Activated CD4-positive, alpha-beta T cell treated with anti-CD3 and anti-CD28 coated beads, Interleukin-2, amount 50 U/mL, for 1 hour (primary cell): ENCODE data around the gene PRUNE2.

ENCODE experiments used
- DNase-seq: peaks from one replicate; pipeline ENCODE4 v3.0.0-alpha.2; 2020

The PRUNE2 gene

DNA sequence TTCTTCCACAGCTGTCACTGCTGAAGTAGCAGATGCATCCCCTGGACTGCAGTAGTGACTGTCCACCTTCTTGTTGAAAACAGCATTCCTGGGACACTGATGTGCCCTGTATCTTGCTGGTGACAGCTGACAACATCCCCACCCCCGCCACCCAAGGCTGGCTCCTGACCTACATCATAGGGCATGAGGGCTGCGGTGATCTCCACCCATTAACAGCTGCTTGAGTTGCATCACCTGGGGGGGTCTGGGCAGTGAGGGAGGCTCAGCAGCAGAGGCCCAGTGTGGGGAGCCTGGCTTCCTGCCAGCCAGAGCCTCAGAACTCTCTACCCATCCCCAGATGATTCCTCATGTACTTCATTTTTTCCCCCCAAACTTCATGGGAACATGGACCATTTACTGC, 4.1 kb downstream of the PRUNE2 start:
- DNase-seq: no peak

- DNase-seq: no peak
These were observed 5.0 kb downstream of the PRUNE2 start for GRCh38 chr9:76900884-76901440.

DNA sequence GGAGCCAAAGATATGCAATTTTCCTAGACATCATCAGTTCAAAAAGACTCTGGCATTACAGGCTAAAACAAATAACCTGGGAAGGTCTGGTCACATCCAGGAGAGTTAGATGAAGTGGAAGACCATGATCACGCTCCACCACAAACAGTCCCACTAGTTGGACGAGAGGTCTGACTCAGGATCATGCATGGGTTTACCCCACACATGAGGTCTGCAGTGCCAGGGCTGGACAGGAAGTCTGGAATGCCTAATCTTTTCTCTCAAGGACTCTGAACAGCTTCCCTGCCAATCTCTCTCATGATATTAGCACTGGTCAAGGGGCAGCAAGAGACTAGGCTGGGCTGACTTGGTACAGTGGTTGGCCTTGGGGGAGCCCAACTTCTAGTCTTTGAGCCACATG, 7.1 kb downstream of the PRUNE2 start:
- DNase-seq: no peak

- no peak for DNase-seq
These were observed 7.9 kb downstream of the PRUNE2 start for GRCh38 chr9:76897804-76898525.

DNA sequence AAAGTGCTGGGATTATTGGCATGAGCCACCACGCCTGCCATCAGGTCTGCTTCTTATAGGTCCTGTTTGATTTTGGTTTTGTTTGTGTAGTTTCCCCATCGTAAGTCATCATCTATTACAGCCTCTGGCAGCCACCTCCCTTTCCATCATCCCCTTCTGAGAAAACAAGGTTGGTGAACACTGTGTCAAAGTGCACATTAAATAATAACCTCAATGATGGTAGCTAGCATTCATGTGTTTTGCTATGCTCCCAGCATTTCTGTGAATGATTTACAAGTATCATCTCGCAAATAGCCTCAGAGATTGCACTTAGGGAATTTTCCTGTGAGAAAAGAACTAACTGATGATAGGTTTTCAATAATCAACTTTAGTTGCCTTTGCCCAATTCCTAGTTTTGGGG, 9.9 kb downstream of the PRUNE2 start:
- no peak for DNase-seq

DNA sequence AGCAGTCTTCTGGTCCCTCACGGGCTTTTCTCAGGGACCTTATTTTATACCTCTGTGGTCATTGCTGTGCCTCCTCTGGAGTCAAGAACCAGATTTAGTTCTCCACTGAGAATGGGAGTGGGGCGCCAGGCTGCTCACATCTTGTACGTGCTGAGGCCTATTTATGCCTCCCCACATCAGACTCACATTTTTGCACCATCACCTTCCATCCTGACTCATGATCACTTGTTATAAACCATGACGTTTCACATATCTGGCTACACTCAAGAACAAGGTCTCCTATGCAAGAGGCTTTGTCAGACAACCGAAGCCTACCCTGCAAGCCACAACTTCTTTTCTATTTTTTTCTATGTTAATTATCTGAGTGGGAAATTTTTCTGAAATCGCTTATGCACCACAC, 10.7 kb downstream of the PRUNE2 start:
- no peak for DNase-seq

GRCh38 chr9:76894198-76894597, 11.7 kb downstream of the PRUNE2 start:
- no peak for DNase-seq

DNA sequence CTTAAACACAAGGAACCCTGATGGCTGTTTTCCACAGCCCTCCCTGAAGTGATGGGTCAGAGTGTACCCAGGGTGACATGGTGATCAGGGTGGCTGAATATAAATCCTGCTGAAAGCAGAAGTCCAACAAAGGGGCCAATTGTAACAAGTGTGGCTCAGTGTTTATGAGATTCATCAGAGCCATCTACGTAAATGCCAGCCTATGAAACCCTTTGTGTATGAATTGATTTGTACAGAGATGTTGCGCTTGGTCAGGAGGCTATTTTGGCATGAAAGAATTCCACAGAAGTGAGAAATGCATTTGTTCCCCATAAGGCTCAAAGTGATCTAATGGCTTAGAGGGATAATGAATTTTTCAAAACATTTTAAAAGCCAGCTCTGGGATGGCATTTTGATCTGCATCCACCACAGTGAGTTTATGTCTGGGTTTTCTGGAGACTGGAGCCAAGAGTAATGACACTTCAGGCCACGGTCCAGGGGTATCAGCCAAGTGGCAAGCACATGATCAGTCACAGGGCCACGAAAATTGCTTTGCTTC, 12.4 kb downstream of the PRUNE2 start:
- no peak for DNase-seq

DNA sequence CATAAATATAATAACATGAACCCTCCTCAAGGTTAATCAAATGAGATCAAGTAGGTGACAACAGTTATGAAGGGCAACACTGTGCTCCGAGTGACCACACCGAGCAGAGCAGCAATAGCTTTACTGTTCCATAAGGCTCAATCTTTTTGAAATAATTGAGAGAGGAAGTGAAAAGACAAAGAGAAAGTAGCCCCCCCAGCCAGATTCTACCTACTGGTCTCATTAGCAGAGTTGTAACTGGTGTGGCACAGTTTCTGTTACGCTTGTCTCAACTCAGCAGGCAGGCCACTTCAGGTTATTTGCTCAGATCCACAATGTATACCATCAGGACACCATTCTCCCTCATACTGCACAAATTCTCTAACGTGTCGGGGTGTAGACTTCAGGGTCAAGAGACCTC, 14.0 kb downstream of the PRUNE2 start:
- DNase-seq: no peak

GRCh38 chr9:76891279-76891678, 14.6 kb downstream of the PRUNE2 start:
- DNase-seq: no peak

GRCh38 chr9:76887951-76888350, 18.0 kb downstream of the PRUNE2 start:
- DNase-seq: no peak

DNA sequence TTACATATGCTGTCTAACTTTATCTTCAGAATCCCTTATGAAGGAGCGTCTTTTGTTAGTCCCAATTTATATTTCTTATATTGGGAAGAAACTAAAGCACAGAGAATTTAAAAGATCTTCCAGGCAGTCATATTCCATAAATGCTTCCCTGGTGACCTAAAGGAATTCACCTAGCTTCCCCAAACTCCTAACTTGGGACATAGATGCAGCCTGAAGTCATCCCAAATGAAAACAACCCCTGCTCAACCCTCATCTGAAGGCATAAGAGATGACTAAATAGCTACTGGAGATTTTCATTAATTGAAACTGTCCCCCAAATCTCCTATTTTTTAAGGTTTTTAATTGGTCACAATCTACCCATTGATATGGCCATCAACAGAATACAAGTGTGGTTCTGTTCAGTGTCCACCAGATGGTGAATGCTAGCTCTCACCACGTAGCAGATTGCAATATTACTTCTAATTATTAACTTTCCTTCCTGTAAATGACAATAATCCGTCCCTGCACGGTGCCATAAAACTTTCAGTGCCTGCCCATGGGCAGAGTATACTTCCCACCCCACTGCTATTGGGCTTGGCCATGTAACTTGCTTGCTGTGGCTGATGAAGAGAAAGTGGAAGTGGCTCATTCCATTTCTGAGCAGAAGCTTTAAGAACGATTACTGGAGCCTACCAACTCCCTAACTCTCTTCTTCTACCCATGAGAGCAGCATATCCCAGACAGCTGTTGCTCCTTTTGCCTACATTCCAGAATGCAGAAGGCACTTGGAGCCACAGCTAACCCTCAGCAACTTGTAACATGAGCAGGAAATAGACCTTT, 18.7 kb downstream of the PRUNE2 start:
- DNase-seq: no peak

DNA sequence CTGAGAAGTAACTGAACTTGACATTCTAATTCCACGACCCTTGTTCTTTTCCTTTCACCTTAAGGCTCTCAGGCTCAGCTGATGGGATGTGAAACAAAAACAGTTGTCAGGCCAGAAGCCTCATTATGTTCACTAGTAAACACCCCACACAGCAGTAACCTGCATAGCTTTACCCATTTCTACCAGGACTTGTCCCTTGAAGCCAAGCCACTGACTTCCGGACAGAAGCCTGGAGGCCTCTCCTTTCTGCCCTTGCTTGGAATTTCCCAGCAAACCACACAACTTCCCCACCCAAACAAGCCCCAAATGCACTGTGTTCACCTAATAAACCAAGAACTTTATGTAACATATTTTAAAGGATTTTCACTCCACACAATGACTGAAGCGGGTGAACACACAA, 19.6 kb downstream of the PRUNE2 start:
- DNase-seq: no peak

- DNase-seq: no peak
These were observed 21.1 kb downstream of the PRUNE2 start for GRCh38 chr9:76884823-76885222.

DNA sequence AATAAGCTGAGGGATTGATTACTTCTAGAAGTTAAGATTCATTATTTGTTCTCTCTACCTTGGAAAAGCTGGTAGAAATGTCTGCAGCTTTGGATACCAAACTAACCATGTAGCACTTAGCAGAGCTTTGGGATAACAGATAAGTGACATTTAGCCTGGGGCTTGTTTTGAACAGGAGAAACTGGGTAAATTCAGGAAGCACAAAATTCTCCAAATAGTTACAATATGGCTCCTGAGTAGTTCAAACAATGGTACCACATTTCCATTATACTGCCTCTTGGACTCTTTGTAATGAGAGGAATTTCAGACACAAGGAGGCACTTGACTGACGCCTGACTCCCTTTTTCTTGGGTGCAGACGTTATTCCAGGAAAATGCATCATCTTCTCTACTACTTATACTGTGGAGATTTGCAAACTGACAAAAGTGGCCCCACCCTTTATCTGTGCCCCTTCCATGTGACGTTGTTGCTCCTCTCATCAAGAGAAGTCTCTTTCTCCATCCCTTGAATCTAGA, 22.5 kb downstream of the PRUNE2 start:
- no peak for DNase-seq

GRCh38 chr9:76882686-76883085, 23.2 kb downstream of the PRUNE2 start:
- DNase-seq: no peak

DNA sequence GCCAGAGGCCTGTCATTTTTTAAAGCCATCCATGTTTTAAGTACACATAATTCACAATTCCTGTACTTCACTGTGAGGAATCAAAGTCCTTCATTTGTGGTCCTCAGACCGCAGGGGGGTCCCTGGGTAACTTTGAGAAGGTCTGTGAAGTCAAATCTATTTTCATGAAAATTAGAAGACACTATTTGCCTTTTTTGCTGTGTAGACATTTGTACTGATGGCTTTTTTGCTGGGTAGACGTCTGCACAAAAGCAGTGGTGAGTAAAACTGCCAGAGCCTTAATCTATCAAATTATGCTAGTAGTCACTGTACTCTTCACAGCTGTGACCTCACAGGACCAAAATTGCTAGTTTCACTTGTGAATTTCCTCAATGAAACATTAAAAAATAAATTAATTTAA, 25.7 kb downstream of the PRUNE2 start:
- DNase-seq: no peak

- DNase-seq: no peak
These were observed 27.0 kb downstream of the PRUNE2 start for GRCh38 chr9:76878933-76879332.

DNA sequence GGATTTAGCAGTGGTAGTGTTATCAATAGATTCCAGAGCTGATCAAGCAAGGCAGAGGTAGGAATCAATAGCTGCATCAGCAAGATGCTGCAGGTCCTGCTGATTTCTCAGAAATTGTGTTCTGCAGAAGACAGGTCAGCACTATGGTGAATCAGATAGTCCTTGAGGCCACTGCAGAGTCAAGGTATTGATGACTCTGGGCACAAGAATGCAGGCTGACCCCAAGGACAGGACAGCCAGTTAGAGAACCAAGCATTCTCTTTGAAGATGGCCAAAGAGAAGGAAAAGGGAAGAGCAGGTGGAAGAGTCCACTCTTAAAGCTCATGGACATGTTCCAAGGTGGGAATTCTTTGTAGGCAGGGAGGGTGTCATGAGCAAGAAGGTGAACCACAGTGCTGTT, 28.0 kb downstream of the PRUNE2 start:
- DNase-seq: no peak

GRCh38 chr9:76876098-76876497, 29.8 kb downstream of the PRUNE2 start:
- no peak for DNase-seq

DNA sequence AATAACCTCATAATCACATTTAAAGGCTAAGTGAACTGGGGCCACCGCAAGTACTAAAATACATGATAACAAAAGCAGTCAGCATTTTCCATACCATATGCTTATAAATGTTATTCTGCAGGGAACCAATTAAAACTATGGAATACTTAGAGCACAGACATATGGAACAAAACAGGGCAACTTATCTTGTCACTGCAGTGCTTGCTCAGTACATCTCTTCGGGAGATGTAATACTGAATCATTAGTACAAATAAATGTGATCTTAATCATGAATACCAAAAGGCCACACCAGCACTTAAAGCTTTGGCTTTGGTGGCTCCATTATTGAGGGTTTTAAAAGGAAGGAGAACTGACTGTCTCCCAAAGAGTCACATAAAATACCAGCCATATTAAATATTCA, 32.1 kb downstream of the PRUNE2 start:
- no peak for DNase-seq

DNA sequence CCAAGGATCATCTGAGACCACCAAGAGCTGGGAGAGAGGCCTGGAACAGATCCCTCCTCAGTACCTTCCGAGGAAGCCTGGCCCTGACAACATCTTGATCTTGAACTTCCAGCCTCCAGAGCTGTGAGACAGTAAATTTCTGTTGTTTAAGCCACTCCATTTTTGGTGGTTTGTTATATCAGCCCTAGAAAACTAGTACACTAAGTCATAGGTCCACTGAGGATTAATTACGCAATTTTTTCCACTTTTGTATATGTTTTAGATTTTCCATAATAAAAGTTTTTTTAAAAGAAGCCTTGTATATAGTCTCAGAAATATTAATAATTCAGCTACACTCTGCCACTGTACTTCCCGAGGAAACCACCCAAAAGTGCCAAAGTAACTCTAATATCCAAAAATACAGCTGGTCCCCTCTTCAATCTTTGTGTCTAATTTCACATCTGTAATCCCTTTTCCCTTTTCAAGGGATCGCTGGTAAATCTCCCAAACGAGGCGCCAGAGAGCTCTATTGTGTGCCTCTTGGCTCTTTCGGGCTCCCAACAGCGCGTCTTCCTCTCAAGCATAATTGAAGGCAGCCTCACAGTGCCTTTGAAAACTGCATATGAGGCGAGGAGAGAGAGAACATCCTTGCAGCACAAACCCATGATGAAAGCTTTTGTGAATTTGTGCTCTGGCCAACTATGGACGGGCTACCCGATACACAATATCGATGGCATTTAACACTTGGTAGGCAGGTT, 32.7 kb downstream of the PRUNE2 start:
- no peak for DNase-seq

GRCh38 chr9:76868897-76869296, 37.0 kb downstream of the PRUNE2 start:
- DNase-seq: no peak
